Pons (tissue), 1 donor: ENCODE results near the gene DHRS3.
"Not testable (repeated sequence)": the region's sequence is repeated elsewhere in the genome, so short reads cannot be mapped to it uniquely, and the experiment has no call there.

Source experiments
- DNase-seq: peaks from one replicate; pipeline ENCODE4 v3.0.0-alpha.2; 2016; ENCODE audit warnings: low spot score

DHRS3 gene

DNA sequence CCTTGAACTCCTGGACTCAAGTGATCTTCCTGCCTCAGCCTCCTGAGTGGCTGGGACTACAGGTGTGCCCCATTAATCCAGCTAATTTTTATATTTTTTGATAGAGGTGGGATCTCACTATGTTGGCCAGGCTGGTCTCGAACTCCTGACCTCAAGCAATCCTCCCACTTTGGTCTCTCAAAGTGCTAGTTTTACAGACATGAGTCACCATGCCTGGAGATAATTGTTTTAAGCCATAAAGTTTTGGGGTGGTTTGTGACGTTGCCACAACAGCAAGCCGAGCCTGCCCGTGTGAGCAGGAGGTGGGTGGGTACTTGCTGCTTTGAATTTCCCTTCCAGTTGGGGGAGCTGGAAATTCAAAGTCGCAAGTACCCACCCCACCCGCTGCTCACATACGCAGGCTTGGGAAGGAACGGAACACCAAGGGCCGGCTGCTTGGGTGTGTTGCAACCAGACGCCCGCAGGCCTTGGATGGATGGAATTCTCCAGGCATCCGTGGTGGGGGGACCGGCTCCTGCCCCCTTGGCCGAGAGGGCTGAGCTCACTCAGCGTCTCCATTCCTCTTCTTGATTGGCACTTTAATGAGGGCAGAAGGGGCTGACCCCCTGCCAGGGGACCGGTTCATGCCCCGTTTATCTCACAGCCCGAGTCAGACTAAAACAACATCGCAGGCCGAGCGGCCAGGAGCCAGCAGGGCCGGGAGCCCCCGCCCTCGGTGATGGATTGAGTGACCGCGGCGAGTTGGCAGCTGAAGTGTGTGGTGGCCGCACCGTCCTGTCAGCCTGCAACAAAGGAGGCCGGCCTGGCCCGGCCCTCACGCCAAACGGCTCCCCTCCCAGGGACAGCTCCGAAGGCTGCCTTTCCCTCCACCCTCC lies 78.1 kb downstream of the DHRS3 start:
- DNase-seq = no peak

DNA sequence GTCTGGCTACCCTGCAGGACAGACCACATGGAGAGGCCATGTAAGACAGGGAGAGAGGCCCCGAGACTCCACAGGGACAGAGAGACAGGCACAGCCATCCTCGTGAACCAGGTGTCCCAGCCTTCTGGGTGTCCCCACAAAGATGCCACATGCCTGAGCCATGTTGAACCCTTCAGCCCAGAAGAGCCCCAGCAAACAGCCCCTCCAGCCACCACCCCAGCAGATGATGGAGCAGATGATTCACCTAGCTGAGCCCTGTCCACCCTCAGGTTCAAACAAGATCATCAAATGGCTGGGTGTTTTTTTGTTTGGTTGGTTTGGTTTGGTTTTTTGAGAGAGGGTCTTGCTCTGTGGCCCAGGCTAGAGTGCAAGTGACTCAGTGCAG lies 78.7 kb downstream of the DHRS3 start:
- no peak for DNase-seq

DNA sequence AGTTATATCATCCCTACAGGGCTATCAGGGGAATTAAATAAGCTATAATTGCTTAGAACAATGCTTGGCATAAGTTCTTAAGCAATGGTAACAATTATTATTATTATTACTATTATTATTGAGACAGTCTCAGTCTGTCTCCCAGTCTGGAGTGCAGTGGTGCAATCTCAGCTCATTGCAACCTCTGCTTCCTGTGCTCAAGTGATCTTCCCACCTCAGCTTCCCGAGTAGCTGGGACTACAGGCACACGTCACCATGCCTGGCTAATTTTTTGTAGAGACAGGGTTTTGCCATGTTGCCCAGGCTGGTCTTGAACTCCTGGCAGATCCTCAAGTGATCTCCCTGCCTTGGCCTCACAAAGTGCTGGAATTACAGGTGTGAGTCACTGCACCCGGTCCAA lies 79.5 kb downstream of the DHRS3 start:
- not testable (repeated sequence) for DNase-seq

DNA sequence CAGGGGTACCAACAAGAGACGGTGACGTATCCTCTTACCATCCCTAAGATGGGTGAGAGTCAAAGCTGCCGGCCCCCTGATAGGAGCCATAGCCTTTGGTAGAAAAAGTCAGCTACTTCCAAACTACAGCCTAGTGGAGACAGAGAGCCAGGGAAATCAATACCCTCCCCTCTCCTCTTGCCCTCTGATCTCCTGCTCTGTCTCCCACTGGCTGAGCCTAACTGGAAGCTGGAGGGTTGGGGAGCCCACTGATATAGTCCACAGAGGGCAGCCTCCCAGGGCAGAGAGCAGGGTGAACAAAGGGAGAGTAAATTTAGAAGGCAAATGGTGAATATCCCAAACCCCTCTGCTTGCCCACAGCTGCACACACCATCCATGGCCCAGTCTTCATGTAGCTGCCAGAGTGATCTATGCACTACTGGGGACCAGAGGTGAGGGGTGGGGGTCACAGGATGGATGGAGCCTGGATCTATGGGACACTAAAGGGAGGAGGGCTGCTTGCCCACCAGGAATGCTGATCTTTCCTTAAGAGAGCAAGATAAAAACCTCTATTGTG lies 80.0 kb downstream of the DHRS3 start:
- DNase-seq = no peak

DNA sequence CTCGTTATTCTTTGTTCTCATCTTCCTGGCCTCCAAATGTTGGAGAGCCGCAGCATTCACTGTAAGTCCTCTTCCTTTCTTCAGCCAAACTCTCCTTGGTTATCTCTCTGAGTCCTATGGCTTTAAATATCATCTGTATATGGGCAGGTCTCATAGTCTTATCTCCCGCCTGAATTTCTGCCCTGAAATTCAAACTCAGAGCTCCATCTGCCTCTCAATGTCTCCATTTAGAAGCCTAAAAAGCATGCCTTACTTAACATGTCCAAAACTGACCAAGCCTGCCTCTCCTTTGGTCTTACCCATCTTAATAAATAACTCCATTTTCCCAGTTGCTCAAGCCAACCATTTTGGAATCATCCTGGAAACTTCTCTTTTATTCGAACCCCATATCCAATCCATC lies 80.7 kb downstream of the DHRS3 start:
- DNase-seq = no peak

DNA sequence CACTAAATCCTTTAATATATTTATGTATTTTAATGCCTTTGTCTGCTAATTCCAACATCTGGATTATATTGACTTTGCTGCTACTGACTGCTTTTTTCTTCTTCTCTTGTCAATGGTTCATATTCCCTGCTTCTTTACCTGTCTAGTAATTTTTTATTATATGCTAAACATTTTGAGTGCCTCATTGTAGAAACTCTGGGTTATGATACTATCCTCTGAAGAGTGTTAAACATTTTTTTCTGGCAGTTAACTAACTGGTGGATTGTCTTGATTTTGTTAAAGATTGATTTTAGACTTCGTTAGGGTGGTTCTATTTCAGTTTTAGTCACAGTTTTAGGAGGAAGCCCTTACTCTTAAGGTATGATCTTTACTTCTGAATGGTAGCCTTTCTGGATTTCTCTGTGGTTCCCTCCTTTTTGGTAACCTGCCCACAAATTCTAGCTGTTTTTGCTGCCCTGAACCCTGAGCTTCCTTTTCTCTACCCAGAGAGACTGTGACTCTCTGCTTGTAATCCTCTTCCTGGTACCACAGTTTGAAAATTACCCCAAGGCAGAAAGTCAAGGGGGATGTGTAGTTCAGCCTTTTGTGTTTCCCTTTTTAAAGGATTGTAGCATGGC lies 81.9 kb downstream of the DHRS3 start:
- no peak for DNase-seq

DNA sequence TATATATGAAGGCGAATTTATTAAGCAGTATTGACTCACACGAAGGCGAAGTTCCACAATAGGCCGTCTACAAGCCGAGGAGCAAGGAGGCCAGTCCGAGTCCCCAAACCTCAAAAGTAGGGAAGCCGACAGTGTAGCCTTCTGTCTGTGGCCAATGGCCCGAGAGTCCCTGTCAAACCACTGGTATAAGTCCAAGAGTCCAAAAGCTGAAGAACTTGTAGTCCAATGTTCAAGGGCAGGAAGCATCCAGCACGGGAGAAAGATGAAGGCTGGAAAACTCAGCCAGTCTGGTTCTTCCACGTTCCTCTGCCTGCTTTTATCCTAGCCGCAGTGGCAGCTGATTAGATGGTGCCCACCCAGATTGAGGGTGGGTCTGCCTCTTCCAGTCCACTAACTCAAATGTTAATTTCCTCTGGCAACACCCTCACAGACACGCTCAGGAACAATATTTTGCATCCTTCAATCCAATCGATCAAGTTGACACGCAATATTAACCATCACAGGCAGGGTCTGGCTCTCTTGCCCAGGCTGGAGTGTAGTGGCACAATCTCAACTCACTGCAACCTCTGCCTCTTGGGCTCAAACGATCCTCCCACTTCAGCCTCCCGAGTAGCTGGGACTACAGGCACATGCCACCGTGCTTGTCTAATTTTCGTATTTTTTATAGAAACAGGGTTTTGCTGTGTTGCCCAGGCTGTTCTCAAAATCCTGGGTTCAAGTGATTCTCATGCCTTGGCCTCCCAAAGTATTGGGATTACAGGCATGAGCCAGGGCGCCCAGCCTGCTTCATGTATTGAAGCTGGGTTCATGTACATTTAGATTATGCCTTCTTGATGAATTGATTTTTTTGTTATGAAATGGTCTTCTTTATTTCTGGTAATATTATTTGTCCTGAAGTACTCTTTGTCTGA lies 85.3 kb downstream of the DHRS3 start:
- no peak for DNase-seq

DNA sequence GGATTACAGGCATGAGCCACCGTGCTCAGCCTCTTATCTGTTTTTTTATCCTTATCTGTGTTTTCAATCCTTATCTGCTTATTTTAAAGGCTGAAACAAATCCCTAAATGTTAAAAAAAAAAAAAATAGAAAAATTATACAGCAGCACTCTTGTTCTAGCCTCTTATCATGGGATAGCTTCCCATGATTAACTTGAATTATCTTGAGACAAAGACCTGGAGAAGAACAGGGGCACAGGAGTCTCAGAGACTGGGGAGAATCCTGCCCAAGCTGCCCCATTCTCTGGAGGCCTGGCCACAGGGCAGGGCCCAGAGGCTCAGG lies 86.9 kb downstream of the DHRS3 start:
- DNase-seq = no peak

DNA sequence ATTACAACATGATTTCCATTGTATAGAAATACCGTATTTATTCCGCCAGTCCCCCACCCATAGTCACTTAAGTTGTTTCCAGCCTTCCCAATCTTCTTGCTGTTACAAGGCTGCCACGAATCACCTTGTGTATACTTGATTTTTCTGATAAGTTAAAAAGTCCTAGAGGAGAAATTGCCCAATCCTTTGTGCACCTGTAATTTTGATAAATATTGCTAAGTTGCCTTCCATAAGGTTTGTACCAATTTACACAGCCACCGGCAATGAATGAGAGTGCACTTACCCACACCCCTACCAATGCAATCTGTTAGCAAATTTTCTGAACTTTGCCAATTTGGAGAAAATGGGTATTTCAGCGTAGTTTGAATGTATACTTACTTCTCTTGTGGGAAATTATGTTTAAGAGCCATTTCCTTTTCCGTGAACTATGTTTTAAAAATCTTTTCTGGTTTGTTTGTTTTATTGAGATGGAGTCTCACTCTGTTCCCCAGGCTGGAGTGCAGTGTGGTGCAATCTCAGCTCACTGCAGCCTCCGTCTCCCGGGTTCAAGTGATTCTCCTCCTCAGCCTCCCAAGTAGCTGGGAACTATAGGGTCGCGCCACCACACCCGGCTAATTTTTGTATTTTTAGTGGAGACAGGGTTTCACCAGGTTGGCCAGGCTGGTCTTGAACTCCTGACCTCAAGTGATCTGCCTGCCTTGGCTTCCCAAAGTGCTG lies 87.4 kb downstream of the DHRS3 start:
- DNase-seq = no peak

DNA sequence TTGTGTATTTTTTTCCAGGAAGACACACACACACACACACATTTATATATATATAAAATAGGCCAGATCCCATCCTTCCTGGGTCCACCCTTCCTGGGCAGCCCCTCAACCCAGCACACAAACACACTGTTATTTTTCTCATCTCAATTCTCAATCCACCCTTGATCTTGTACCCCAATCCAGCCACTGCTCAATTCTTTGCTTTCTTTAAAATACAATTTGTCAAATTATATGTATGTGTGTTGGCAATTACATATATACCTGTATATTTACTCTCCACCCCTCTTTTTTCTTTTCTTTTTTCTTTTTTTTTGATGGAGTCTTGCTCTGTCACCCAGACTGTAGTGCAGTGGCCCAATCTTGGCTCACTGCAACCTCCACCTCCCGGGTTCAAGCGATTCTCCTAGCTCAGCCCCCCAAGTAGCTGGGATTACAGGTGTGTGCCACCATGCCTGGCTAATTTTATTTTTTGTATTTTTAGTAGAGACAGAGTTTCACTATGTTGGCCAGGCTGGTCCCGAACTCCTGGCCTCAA lies 88.3 kb downstream of the DHRS3 start:
- no peak for DNase-seq

DNA sequence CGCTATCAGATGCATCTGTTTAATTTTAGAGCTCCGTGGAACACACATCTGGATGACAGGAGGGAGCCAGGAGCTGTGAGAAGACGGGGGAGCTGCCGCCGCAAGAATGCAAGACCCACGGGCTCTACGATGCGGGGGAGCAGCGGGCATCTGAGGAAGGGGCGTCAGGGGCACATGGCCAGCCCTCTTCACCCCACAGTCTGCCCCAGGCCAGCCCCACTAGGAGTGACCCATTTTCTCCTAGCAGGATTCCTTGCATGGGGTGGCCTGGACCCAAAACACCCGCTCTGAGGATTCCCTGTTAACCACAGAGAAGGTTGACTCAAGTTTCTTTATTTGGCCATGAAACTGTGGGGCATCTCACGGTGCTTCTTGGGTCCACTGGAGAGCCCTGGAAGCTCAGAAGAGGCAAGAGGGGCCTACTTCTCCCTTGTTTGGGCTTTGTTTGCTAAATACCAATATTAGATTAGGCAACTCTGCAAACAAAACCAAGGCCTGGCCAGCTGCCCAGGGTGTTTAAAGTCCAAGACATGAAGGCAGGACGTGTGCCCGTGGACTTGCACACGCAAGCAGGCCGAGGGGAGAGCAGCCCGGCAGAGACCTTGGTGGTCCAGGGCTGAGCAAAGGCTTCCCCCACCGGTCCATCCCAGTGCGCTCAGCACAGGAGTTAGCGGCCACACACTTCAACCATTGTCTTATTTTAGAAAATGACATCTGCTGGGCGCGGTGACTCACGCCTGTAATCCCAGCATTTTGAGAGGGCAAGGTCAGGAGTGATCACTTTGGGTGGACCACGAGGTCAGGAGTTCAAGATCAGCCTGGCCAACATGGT lies 89.8 kb downstream of the DHRS3 start:
- no peak for DNase-seq

DNA sequence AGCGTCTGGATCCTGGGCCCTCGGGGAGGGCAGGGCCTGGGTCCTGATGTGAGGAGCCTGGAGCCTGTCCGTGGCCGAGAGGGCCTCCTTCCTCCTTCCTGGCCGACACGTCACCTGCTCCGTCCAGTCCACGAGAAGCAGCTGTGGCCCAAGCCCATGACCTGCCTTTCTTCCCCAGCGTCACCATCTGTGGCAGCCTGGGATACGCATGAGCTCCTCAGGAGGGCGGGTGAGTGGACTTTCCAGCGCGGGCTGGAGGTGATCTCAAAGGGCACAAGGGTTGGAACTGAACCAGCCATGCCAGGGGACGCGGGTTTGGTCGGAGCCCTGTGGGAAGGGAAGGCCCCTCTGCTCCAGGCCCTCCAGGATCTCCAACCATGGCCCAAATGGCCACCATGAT lies 90.4 kb downstream of the DHRS3 start:
- DNase-seq = no peak

DNA sequence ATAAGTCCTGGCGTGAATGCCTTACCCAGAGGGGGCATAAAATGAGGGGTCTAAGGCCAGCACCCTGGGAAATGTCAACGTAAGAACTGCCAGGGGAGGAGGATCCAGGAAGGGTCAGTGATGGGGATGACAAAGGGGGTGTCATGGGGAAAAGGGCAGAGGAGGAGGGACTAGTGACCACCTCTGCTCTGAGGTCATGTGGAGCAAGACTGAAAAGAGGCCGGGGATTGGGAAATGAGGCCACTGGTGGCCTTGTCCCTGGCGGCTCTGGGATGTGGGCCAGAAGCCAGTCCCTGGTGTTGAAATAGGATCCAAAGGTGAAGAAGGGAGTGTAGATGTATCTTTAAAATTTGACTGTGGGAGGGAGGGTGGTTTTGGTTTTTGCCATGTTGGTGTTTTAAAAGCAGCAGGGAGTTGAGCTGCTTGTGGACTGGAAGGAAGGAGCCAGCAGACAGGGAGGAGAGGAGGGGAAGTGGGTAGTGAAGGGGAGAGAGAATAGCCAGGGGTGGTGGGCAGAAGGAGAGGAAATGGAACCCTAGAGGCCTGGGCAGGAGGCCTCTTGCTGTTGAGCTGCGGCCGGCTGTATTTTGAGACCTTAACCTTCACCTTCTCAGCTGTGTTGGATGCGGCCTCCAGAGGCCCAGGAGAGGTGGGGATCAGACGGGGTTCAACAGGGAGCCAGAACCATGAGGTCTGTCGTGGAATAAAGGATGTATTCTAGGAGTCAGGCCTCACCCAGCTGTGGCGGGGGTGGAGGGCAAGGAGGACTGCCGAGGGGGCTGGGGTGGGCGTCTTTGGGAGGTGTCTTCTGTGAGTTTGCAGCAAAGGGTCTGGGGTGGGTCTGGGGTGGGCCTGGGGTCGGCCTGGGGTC lies 92.5 kb downstream of the DHRS3 start:
- no peak for DNase-seq

DNA sequence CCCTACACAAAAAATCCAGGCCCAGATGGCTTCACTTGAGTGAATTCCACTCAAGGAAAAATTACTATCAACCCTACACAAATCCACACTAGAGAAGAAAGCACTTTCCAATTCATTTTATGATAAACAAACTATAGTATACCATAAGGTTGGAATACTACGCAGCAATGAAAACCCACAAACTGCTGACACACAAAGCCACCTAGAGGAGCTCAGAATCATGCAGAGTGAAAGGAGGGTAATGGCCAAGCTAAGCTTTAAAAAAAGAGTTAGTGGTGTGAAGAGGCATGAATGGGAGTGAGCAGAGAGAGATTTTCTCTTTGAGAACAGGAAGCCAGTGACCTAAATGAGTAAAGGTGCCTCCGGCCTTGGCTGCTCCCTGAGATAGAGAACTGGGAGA lies 93.7 kb downstream of the DHRS3 start:
- DNase-seq = no peak

DNA sequence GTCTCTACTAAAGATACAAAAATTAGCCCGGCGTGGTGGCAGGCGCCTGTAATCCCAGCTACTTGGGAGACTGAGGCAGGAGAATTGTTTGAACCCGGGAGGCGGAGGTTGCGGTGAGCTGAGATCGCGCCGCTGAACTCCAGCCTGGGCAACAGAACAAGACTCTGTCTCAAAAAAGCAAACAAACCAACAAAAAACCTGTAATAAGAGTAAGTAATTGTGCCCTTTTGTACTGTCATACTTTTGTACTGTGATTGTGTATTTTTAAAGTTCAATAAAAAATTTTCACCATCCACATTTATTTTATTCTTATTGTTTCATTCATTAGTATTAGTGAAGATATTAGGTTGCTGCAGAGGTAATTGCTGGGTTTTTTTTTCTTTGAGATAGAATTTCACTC lies 95.2 kb downstream of the DHRS3 start:
- DNase-seq = not testable (repeated sequence)

DNA sequence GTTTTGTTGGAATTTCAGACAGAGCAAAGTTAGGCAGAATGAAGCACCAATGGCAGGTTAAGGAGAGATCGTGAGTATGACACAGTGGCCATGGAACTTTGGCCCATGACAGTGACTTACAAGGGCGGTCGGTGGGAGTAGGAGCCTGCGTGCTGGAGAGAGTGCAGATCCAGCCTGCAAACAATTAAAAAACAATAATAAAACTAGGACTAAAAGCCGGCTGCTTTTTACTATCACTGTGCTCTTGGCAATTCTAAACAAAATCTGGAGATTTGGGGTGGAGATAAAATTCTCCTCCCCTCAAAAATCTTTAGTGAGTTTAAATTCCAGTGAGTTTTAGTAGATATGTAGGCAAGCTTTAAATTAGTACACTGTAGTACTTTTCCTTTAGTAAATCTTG lies 96.9 kb downstream of the DHRS3 start:
- no peak for DNase-seq

DNA sequence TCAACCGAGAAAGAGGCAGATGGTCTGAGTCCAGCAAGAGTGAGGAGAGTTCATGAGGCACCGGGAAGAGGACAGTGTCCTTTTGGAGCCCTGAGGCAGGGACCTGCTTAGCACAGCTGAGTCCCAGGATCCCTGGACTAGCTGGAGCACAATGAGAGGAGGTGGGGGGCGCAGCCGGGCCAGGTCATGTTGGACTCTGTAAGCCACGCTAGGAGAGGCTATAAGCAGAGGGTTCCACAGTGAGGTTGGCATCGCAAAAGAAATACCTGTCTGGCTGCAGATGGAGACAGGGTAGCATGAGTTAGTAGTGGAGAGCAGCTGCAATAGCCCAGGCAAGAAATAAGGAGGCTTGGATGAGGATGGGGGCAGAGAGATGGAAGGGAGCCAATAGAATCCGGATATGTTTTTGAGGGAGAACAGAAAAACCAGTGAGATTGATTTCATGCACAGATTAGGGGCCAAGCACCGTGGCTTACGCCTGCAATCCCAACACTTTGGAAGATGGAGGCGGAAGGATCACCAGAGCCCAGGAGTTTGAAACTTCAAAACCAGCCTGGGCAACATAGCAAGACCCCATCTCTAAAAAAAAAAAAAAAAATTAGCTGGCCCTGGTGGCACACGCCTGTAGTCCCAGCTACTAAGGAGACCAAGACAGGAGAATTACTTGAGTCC lies 98.2 kb downstream of the DHRS3 start:
- no peak for DNase-seq

DNA sequence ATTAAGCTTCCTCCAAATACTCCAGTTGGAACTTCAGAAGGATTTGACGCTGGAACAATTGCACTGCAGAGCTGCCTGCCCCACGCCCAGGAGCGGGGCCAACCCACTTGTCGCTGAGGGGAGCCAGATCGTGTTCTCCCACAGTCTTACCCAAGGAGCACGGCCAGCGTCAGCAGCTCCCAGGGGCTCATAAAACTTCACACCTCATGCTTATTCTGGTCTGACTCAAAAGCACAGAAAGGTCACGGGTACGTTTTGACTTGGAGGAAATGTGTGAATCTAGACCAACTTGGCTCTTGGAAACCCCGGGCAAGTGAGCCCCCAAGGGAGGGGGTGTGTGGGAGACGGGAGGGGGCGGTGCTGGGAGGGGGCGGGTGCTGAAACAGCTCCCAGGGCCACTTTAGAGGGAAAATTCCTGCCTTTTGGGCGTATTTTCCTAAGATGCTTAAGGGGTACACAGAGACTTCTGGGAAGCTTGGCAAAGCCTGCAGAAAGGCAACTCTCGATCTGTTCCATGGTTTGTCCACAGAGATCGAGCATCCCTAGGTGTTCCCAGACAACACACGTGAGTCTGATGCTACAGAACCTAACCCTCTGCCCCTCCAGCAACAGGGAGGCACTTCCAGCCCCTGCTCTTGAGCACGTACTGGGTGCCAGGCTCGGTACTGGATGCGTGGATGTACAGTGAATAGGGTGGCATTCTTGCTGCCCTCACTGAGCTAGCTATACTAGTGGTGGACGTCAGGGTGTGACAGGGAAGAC lies 98.9 kb downstream of the DHRS3 start:
- DNase-seq = no peak
